ENCODE measurements around the gene TMPRSS9. TPM values are rescaled to one million over a fixed set of nuclear protein-coding genes. Genes with fewer than 3 reads are reported as not detected.

TMPRSS9 gene
- total RNA-seq, 1 experiment from 2014 or later, result not detected

GRCh38 chr19:2350656-2351055, 9.4 kb upstream of the TMPRSS9 start:
- DNase-seq, result no peak
- Histone ChIP-seq H3K9me3 (no peaks in the 10 kb centered on the region), H3K27me3 (no peaks in the 10 kb centered on the region), H3K4me3 (no peak overlapping the region), H3K36me3 (no peaks in the 10 kb centered on the region)

DNA sequence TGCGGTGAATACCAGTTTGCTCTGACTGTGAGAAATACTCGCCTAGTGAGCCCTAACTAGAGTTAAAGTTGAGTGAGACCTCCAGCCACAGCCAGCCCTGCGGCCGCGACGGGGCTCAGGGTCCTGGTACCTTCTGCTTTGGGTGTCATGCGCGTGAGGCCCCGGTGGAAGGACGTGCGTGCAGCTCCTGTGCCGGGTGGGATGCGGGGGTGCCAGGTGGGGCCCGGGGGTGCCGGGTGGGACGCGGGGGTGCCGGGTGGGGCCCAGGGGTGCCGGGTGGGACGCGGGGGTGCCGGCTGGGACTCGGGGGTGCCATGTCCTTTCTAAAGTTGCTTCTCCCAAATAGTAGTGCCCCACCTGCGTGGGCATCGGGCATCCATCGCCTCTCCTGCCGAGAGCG, 8.5 kb upstream of the TMPRSS9 start:
- Histone ChIP-seq H3K27me3 (no peaks in the 10 kb centered on the region), H3K9me3 (no peaks in the 10 kb centered on the region), H3K36me3 (no peaks in the 10 kb centered on the region), H3K4me3 (no peak overlapping the region)
- DNase-seq, result no peak

DNA sequence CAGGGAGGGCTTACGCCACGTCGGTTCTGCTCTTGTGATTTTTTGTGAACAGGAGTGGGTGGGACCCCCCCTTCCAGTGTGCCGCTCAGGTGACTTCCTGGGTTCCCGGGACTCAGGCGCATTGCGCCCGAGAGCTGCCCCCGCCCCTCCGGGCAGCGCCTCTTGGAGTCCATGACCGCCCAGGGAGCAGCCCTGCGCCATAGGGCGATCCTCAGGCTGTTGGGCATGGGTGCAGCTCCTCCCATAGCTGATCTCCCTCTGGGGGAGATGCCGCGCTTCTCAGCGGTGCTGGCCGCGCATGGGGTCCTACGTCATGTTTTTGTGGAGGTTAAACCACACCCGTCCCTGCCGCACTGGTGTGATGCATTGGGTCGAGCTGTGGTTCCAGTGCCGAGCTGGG, 7.9 kb upstream of the TMPRSS9 start:
- no peaks in the 10 kb centered on the region for H3K27me3 ChIP-seq
- H3K36me3 ChIP-seq, result no peaks in the 10 kb centered on the region
- no peak overlapping the region for H3K4me3 ChIP-seq
- DNase-seq, result no peak
- H3K9me3 ChIP-seq, result no peaks in the 10 kb centered on the region

DNA sequence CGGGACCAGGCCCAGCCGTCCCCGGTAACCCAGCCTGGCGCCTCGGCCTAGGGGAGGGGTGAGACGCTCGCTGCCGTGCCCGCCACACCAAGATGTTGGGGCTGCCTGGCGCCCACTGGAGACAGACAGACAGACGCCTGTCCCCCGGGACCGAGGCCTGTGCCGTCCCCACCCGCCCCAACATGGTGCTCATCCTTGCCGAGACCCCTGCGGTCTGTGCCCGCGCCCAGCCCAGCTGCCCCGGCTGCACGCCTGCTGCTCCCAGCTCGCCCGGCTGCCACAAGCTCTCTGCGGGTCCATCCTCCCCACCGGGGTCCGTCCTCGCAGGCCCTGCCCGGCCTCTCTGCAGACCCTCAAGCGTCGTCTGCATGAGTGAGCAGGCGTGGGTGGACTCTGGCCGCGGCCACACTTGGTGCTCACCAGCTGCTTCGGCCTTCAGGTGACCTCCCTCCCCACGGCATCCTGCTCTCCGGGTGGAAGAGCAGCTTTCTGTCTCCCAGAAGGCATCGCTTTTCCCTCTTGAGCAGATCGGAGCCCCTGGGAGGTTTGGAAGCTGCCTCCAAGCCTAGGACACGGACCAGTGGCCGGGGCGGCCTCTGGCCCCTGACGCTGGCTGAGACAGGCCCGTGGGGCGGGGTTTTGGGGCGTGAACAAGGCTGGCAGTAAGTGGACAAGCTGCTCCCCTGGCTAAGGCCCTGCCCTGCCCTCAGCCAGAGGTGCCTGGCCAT, 6.7 kb upstream of the TMPRSS9 start:
- no peak overlapping the region for H3K4me3 ChIP-seq
- no peak for DNase-seq

GRCh38 chr19:2353887-2354592, 6.0 kb upstream of the TMPRSS9 start:
- Histone ChIP-seq H3K36me3 (no peaks in the 10 kb centered on the region), H3K9me3 (no peaks in the 10 kb centered on the region), H3K27me3 (peaks cover 11% of the 10 kb centered on the region), H3K4me3 (no peak overlapping the region)
- DNase-seq, result no peak

More for the DNA sequence above, 6.7 kb upstream of the TMPRSS9 start:
- H3K27me3 ChIP-seq, result peaks cover 3% of the 10 kb centered on the region; the same call in 1 of the 2 replicates
- no peaks in the 10 kb centered on the region for H3K9me3 ChIP-seq
- no peaks in the 10 kb centered on the region for H3K36me3 ChIP-seq

DNA sequence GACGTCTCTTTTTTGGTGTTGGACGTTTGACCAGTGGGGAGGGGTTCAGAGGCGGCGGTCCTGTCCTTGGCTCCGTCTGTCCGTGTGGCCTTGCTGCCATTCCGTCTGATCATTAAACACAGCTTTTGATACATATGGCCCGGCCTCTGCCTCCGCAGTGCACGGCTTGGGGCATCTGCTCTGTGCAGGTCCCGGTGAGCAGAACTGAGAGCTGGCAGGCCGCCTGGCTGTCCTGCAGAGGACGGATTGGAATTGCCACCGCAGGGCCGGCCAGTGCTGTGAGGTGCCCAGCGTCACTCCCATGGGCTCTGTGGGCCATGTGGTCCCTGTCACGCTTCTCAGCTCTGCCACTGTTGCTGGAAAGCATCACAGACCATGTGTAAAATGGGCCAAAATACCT, 5.4 kb upstream of the TMPRSS9 start:
- DNase-seq, result no peak

GRCh38 chr19:2355168-2356035, 4.7 kb upstream of the TMPRSS9 start:
- Histone ChIP-seq H3K4me3 (no peak overlapping the region), H3K9me3 (no peaks in the 10 kb centered on the region), H3K36me3 (no peaks in the 10 kb centered on the region), H3K27me3 (peaks cover 19% of the 10 kb centered on the region)
- no peak for DNase-seq

More for the DNA sequence above, 5.4 kb upstream of the TMPRSS9 start:
- Histone ChIP-seq H3K9me3 (no peaks in the 10 kb centered on the region), H3K27me3 (peaks cover 17% of the 10 kb centered on the region), H3K36me3 (no peaks in the 10 kb centered on the region), H3K4me3 (no peak overlapping the region)

DNA sequence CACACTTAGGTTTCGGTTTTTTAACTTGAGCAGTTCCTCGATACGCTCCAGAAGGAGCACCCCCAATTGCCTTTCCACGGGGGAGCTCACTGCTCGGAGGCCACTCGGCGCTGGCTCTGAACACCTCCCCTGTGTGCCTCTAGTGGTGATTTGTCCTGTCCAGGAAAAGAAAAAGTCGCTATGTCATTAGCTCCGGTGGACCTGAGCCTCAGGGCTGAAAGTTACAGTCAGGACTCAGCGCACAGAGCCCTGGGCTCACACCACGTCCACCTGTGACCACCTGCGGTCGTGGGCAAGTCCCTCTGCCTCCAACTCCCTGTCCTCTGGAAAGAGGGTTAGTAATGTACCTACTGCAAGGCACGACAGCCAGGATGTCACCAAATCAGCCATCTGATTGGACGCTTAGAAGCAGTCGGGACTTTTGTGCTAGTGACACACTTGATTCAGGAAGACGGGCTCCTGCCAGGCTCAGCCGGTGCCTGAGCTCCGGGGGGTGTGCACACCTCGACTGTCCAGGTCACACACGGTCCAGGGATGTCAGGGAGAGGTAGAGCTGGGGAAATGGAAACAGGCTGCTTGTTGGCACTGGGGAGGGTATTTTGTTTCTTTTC, 3.9 kb upstream of the TMPRSS9 start:
- no peaks in the 10 kb centered on the region for H3K9me3 ChIP-seq
- DNase-seq, result no peak
- H3K4me3 ChIP-seq, result no peak overlapping the region
- H3K36me3 ChIP-seq, result no peaks in the 10 kb centered on the region
- H3K27me3 ChIP-seq, result peaks cover 19% of the 10 kb centered on the region

DNA sequence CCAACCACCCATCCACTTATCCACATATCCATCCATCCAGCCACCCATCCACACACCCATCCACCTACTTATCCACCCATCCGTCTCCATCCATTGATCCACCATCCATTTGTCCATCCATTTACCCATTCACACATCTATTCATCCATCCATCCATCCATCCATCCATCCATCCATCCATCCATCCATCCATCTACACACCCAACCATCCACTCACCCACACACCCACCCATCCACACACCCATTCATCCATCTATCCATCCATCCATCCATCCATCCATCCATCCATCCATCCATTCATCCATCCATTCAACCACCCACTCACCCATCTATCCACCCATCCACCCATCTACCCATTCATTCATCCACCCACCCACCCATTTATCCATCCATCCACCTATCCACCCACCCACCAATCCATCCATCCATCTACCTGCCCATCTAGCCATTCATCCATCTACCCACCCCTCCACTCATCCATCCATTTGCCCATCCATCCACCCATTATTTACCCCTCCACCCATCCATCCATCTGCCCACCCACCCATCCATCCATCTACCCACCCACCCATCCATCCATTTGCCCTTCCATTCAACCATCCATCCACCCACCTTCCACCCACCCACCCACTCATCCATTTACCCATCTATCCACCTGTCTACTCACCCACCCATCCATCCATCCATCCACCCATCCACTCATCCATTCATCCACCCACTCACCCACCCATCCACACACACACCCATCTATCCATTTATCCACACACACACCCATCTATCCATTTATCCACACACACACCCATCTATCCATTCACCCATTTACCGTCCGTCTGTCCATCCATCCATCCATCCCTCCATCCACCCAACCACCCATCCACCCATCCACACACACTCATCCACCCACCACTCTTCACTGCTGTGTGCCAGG, 2.5 kb upstream of the TMPRSS9 start:
- Histone ChIP-seq H3K27me3 (peaks cover 19% of the 10 kb centered on the region), H3K9me3 (no peaks in the 10 kb centered on the region), H3K36me3 (no peaks in the 10 kb centered on the region), H3K4me3 (no peak overlapping the region)
- DNase-seq, result no peak

DNA sequence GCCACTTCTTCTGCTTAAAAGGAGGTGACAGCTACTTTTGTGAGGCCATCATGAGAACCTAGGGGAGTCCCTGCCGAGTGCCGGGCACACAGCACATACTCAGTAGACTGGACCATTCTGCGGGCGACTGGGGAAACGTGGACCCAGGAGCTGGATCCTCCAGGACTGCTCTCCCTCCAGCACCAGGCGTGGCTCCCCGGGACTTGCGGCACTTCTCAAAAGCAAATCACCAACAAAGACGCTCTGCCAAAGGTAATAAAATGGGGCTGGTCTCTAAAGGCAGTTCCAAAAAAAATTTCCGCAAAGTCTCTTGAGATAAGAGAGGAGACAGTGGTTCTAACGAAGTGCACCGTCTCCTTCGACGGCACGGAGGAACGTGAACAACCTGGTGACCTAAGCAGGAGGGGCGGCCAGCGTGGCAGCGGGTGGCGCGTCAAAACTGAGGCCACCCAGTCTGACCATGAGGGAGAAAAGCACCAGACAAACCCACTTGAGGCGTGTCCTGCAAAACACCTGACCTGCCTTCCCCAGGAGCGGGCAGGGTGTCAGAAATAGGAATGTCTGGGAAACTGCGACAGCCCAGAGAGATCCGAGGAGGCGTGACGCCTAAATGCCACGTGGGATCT, 1.4 kb upstream of the TMPRSS9 start:
- no peak for DNase-seq
- no peaks in the 10 kb centered on the region for H3K36me3 ChIP-seq
- no peaks in the 10 kb centered on the region for H3K9me3 ChIP-seq
- no peak overlapping the region for H3K4me3 ChIP-seq
- H3K27me3 ChIP-seq, result peaks cover 19% of the 10 kb centered on the region

DNA sequence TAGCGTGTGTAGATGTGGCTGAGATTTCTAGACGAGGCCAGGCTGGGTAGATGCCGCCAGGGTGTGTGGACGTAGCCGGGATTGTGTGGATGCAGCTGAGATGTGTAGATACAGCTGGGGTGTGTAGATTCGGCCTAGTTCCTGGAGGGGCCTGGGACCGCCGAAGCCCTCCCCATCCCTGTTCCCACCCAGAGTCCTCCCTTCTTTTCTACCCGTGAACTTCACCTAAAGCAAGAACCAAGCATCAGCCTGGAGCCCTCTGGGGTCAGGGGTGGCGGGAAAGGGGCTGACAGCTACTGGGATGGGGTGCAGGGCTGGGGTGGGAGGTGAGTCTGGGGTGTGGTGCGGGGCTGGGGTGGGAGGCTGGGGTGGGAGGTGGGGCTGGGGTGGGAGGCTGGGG, 768 bp downstream of the TMPRSS9 start:
- H3K36me3 ChIP-seq, result no peaks in the 10 kb centered on the region
- DNase-seq, result no peak
- no peak overlapping the region for H3K4me3 ChIP-seq
- H3K9me3 ChIP-seq, result no peaks in the 10 kb centered on the region
- peaks cover 19% of the 10 kb centered on the region for H3K27me3 ChIP-seq

DNA sequence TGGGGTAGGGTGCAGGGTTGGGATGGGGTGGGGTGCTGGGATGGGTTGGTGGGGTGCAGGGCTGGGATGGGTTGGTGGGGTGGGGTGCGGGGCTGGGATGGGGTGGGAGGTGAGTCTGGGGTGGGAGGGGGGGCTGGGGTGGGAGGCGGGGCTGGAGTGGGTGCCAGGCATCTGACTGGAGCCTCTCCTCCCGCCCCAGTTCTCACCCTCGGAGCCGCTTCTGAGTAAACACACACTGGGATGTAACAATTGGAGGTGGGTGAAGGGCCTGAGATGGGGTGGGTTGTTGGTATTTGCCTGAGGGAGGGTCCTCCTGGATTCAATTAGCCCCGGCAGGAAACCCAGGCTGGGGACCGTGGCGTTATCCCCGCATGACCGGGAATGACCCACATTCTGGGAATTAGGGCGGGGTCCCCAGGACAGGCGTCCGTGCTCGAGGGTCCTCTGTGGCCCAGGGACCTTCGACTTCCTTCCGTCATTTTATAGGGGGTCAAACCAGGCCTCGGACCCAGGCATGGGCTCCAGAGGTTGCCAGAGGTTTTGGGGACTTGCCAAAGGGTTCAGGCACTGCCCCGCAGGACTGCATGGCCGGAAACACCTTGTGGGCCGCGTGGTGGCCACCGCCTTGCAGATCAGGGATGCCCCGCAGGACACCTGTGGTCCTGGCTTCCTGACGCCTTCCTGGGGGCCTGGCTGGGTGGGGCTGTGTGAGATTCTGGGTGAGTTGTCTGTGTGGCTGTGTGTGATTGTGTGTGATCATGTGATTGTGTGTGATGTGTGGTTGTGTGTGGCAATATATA, 1.4 kb downstream of the TMPRSS9 start:
- Histone ChIP-seq H3K4me3 (no peak overlapping the region), H3K9me3 (no peaks in the 10 kb centered on the region), H3K27me3 (peaks cover 19% of the 10 kb centered on the region), H3K36me3 (no peaks in the 10 kb centered on the region)
- no peak for DNase-seq

DNA sequence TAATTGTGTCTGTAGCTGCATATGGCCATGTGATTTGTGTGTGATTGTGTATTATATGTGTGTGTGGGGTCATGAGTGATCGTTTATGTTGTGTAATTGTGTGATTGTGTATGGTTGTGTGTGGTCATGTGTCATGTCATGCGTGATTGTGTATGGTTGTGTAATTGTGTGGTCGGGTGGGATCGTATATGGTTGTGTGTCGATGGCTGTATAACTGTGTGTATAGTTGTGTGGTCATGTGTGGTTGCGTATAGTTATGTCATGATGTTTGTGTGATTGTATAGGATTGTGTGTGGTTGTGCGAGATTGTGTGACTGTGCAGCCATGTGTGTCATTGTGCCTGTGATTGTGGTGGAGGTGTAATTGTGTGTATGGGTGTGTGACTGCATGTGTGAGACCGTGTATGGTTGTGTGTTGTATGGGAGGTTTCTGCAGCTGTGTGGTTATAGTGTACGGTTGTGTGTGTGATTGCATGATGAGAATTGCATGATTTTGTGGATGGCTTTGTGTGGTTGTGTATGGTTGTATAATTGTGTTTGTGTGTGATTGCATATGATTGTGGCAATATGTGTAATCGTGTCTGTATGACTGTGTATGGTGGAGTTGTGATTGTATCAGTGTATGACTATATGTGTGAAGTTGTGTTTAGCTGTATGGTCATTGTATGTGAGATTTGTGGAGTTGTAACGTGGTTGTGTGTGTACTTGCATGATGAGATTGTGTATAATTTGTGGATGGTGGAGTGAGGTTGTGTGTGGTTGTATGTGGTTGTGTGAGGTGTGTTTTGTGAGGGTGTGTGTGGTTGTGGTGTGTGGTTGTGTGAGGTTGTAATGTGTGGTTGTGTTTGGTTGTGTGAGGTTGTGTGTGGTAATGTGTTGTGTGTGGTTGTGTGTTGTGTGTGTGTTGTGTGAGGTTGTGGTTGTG, 2.2 kb downstream of the TMPRSS9 start:
- H3K4me3 ChIP-seq, result no peak overlapping the region
- no peak for DNase-seq

GRCh38 chr19:2362970-2363300, 2.9 kb downstream of the TMPRSS9 start:
- no peak for DNase-seq
- Histone ChIP-seq H3K4me3 (no peak overlapping the region), H3K27me3 (peaks cover 19% of the 10 kb centered on the region), H3K9me3 (no peaks in the 10 kb centered on the region), H3K36me3 (no peaks in the 10 kb centered on the region)

More for the DNA sequence above, 2.2 kb downstream of the TMPRSS9 start:
- no peaks in the 10 kb centered on the region for H3K9me3 ChIP-seq
- H3K27me3 ChIP-seq, result peaks cover 19% of the 10 kb centered on the region
- no peaks in the 10 kb centered on the region for H3K36me3 ChIP-seq
